Heart left ventricle (tissue), 13 donors: Measurements from ENCODE around the gene KIF16B.

ENCODE experiments used
- CTCF ChIP-seq, 12 donors: fragments of 200-600 bp; sonication (generic) in 4 of 12; IDR thresholded peaks; one replicate each; pipeline versions ENCODE4 v1.5.0 to v1.8.0; 2018 to 2022; ENCODE audit warnings: antibody characterized with exemption in 12 of 12, mild to moderate bottlenecking in 5 of 12
- POLR2A ChIP-seq, 2 donors: fragments of 450-650 bp; IDR thresholded peaks; one replicate each; pipeline ENCODE4 v1.6.1; 2017; ENCODE audit warnings: antibody characterized with exemption in 2 of 2, mild to moderate bottlenecking in 2 of 2, moderate library complexity in 2 of 2
- donor health status: ischemic (EF 13 %, LVEDD 7.1; RV severe dilation, severe dysfunction).
- donor health status: DM: no; HTN: yes; CAD: no.
- donor health status: DM: no; HTN: no; CAD: no.
- donor health status: ischemic (EF 25% LVEDD 6.9; RV normal size, moderate dysfunction).
- donor health status: ischemic (EF 25% LVEDD 5.7; RV mildly dilated, moderate dysfunction).
- donor health status: ischemic (EF 35%, LVEDD 5.7; RV mildly dilated, moderate dysfunction).
- donor health status: nonischemic (EF 11% LVEDD 7.7; RV severe dilation, severe dysfunction).
- donor health status: DM: yes; HTN: yes; CAD: no.
- donor health status: PGD.
- donor health status: ischemic (EF 29% LVEDD 5.4; RV normal size, mild dysfunction).
- donor health status: nonischemic (EF 23%, LVEDD 6.1; RV moderate dilation, normal function).

DNA sequence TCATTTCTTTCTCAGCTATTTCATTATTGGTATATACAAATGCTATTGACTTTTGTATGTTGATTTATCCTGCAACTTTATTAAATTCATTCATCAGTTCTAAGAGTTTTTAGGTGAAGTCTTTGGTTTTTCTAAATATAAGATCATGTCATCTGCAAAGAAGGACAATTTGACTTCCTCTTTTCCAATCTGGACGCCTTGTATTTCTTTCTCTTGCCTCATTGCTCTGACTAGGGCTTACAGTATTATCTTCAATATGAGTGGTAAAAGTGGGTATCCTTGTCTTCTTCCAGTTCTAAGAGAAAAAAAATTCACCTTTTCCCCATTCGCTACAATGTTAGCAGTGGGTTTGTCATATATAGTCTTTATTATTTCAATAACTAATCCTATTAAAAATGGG is 38.0 kb downstream of the KIF16B start:
- TF ChIP-seq POLR2A (IDR thresholded peaks at IDR 0.05) (no peak), CTCF (IDR thresholded peaks at IDR 0.05) (no peak)
